ENCODE data around the gene MAT2B.
"Not testable (repeated sequence)": the region's sequence is repeated elsewhere in the genome, so short reads cannot be mapped to it uniquely, and the experiment has no call there.

The MAT2B gene

GRCh38 chr5:163525096-163525495 is 19.7 kb downstream of the MAT2B start:
- no peaks in the 10 kb centered on the region for H3K27me3 Mint-ChIP-seq
- H3K36me3 Mint-ChIP-seq (ENCODE audit: low read depth) = peaks cover 27% of the 10 kb centered on the region
- no peak overlapping the region for H3K4me3 Mint-ChIP-seq
- H3K27ac Mint-ChIP-seq = no peak overlapping the region
- H3K4me1 Mint-ChIP-seq (ENCODE audit: low read depth) = peaks cover 11% of the 10 kb centered on the region
- peaks cover 8% of the 10 kb centered on the region for H3K9me3 Mint-ChIP-seq

- Mint-ChIP-seq H3K9me3 (peaks cover 8% of the 10 kb centered on the region), H3K4me1 (ENCODE audit: low read depth) (peaks cover 9% of the 10 kb centered on the region), H3K4me3 (no peak overlapping the region), H3K36me3 (ENCODE audit: low read depth) (peaks cover 6% of the 10 kb centered on the region), H3K27ac (no peak overlapping the region), H3K27me3 (peaks cover 7% of the 10 kb centered on the region)
Measured at GRCh38 chr5:163529698-163530097, 24.3 kb downstream of the MAT2B start.

DNA sequence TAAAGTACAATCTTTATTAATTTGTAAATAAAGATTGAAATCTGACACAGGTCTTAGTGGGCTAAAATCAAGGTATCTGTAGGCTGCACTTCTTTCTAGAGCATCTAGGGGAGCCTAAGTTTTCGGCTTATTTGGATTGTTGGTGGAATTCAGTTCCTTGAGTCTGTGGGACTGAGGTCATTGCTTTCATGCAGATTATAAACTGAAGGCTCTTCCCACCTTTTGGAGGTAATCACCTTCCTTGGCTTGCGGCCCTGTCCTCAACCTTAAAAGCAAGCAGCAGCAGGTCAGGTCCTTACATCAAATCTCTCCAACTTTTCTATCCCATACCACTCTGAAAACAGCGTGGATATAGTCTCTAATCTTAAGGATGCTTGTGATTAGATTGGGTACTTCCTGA is 25.9 kb downstream of the MAT2B start:
- Mint-ChIP-seq H3K4me3 (no peak overlapping the region), H3K4me1 (ENCODE audit: low read depth) (peaks cover 4% of the 10 kb centered on the region), H3K36me3 (ENCODE audit: low read depth) (no peaks in the 10 kb centered on the region), H3K9me3 (no peaks in the 10 kb centered on the region), H3K27ac (no peak overlapping the region), H3K27me3 (peaks cover 11% of the 10 kb centered on the region)

DNA sequence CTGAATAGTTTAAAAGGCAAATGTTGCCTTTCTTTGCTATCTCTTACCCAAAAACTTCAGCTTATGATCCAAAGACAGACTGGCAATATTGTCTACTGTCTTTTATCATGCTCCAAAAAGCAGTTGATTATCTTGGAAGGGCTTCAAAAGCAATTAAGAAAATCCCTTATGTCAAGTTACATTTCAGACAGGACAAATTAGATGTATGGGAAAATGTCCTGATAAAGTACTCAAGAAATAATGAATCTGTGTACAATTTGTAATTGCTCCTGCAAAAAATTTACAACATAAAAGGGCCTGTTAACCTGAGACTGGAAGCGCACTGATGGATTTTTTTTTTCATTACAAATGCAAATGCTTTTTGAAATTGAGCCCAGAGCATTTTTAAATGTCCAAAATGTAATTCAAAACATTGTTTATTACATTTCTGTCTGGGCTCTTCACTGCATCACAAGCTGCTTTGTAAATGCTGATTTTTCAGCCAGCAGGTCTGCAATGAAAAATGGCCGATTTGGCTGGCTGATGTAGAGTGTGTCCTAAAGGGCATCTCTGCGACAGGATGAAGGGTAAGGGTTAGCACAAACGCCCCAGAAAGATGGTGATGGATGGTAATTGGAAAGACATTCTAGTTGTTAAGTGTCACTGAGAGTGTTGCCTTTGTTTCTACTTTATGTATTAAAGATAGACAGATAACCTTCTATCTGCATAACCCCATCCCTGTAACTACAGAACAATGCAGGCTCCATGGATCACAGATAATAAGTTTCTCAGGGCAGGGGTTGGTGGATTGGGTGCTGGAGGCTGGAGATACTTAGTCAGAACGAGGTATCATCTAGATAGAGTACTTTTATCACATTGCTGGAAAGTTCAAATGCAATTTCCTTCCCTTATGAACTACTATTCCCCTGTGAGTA is 27.0 kb downstream of the MAT2B start:
- H3K4me3 Mint-ChIP-seq = no peak overlapping the region
- no peak overlapping the region for H3K27ac Mint-ChIP-seq
- peaks cover 11% of the 10 kb centered on the region for H3K27me3 Mint-ChIP-seq
- peaks cover 4% of the 10 kb centered on the region for H3K4me1 Mint-ChIP-seq (ENCODE audit: low read depth)
- H3K9me3 Mint-ChIP-seq = no peaks in the 10 kb centered on the region
- H3K36me3 Mint-ChIP-seq (ENCODE audit: low read depth) = no peaks in the 10 kb centered on the region

DNA sequence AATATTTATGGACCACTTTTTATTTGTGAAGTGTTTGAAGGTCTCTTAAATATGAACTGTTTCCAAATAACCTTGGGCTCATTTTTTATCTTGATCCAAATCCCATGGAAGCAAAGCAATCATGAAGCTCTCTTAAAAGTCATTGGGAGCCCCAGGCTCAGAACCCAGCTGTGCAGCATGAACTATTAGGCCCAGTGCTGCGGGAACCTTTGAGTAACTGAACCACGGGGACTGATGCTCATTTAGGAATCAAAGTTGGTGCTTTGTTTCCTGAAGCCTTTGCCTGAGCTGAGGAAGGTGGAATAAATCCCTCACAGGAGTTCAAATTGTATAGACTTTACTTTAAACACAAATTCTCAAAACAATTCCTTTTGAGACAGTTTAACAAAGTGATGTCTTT is 27.8 kb downstream of the MAT2B start:
- Mint-ChIP-seq H3K27ac (no peak overlapping the region), H3K9me3 (no peaks in the 10 kb centered on the region), H3K27me3 (peaks cover 11% of the 10 kb centered on the region), H3K36me3 (ENCODE audit: low read depth) (no peaks in the 10 kb centered on the region), H3K4me1 (ENCODE audit: low read depth) (peaks cover 4% of the 10 kb centered on the region), H3K4me3 (no peak overlapping the region)

- H3K27ac Mint-ChIP-seq = no peak overlapping the region
- H3K4me1 Mint-ChIP-seq (ENCODE audit: low read depth) = peaks cover 4% of the 10 kb centered on the region
- no peaks in the 10 kb centered on the region for H3K9me3 Mint-ChIP-seq
- no peaks in the 10 kb centered on the region for H3K36me3 Mint-ChIP-seq (ENCODE audit: low read depth)
- H3K4me3 Mint-ChIP-seq = no peak overlapping the region
- peaks cover 16% of the 10 kb centered on the region for H3K27me3 Mint-ChIP-seq
Measured at GRCh38 chr5:163534492-163535094, 29.2 kb downstream of the MAT2B start.

DNA sequence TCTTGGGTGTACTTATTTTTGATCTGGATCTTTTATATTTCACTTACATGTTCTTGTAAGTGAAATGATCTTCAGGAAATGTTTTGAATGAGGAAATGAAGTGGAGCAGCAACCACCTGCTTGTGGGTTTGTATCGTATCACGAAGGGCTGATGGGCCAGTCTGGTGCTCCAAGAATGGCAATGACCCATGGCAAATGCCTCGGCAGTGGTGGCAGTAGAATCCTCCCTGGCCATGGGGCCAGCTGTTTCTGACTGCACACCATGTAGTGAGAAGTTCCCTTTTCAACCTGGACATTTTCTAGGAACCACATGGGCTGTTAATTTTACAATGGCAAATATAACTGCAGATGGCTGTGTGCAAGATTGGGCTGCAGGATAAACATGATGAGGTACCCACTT is 29.9 kb downstream of the MAT2B start:
- H3K27ac Mint-ChIP-seq = no peak overlapping the region
- peaks cover 4% of the 10 kb centered on the region for H3K4me1 Mint-ChIP-seq (ENCODE audit: low read depth)
- H3K9me3 Mint-ChIP-seq = no peaks in the 10 kb centered on the region
- no peaks in the 10 kb centered on the region for H3K36me3 Mint-ChIP-seq (ENCODE audit: low read depth)
- no peak overlapping the region for H3K4me3 Mint-ChIP-seq
- H3K27me3 Mint-ChIP-seq = peaks cover 16% of the 10 kb centered on the region

- not testable (repeated sequence) for H3K9me3 Mint-ChIP-seq; H3K4me1 Mint-ChIP-seq (ENCODE audit: low read depth); H3K27ac Mint-ChIP-seq; H3K36me3 Mint-ChIP-seq (ENCODE audit: low read depth); H3K4me3 Mint-ChIP-seq
- H3K27me3 Mint-ChIP-seq = peaks cover 19% of the 10 kb centered on the region
Measured at GRCh38 chr5:163536442-163536841, 31.0 kb downstream of the MAT2B start.

DNA sequence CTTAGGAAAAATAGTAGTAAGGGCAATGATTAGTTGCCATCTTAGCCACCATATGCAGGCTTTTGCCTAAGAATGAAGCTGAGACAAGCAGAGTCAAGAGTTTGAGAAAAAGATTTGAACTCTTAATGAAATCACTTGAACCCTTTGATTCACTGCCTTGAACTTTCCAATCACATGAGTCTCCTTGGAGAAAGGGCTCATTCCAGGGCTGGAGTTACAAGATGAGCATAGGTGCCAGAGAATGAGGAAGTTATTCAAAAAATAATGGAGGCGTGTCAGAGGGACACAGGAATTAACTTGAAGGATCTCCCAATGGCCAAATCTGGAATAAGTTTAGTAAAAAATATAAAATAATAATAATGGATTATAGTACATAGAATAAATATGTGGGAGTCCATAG is 35.3 kb downstream of the MAT2B start:
- Mint-ChIP-seq H3K27ac (no peak overlapping the region), H3K9me3 (no peaks in the 10 kb centered on the region)

DNA sequence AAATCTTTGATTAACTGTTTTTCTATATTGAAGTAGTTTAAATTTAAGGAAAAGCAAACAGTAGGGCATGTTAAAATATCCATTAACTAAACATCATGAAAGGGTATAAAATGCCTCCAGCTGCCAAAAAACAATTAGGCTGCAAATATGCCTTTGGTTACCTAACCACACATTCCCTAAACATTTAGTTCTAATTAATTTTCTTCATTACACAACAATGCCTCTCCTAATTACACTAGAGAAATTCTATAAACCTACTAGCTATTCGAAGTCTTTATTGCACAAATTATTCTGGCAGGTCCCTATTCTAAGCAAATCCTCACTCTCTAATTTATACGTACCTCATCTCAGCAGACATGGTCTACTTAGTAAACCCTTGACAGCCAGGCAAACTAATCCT is 37.4 kb downstream of the MAT2B start:
- H3K36me3 Mint-ChIP-seq (ENCODE audit: low read depth) = no peaks in the 10 kb centered on the region
- H3K4me1 Mint-ChIP-seq (ENCODE audit: low read depth) = no peaks in the 10 kb centered on the region
- no peak overlapping the region for H3K4me3 Mint-ChIP-seq
- no peaks in the 10 kb centered on the region for H3K9me3 Mint-ChIP-seq
- peaks cover 18% of the 10 kb centered on the region for H3K27me3 Mint-ChIP-seq
- H3K27ac Mint-ChIP-seq = no peak overlapping the region

More for the DNA sequence above, 35.3 kb downstream of the MAT2B start:
- H3K4me3 Mint-ChIP-seq = no peak overlapping the region
- no peaks in the 10 kb centered on the region for H3K4me1 Mint-ChIP-seq (ENCODE audit: low read depth)
- peaks cover 11% of the 10 kb centered on the region for H3K27me3 Mint-ChIP-seq
- no peaks in the 10 kb centered on the region for H3K36me3 Mint-ChIP-seq (ENCODE audit: low read depth)

DNA sequence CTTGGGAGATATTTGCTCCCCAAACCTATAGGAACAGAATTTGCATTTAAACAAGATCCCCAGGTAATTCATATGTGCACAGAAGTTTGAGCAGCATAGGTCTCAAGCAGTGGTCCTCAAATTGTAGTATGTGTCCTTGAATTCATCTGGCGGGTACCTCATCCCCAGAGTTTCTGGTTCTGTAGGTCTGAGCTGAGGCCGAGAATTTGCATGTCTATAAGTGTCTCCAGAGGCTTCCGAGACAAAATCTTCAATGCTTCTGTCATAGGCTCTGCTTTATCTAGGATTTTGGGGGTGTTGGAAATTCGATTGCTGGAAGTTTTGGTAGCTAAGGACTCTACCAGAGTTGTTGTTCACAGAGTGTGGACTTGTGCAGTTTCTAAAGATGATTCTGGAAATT is 38.6 kb downstream of the MAT2B start:
- H3K4me3 Mint-ChIP-seq = no peak overlapping the region
- H3K4me1 Mint-ChIP-seq (ENCODE audit: low read depth) = no peaks in the 10 kb centered on the region
- no peaks in the 10 kb centered on the region for H3K36me3 Mint-ChIP-seq (ENCODE audit: low read depth)
- no peak overlapping the region for H3K27ac Mint-ChIP-seq
- H3K27me3 Mint-ChIP-seq = peaks cover 18% of the 10 kb centered on the region
- no peaks in the 10 kb centered on the region for H3K9me3 Mint-ChIP-seq

GRCh38 chr5:163544836-163545235 is 39.4 kb downstream of the MAT2B start:
- Mint-ChIP-seq H3K36me3 (ENCODE audit: low read depth) (no peaks in the 10 kb centered on the region), H3K27me3 (peaks cover 15% of the 10 kb centered on the region)

DNA sequence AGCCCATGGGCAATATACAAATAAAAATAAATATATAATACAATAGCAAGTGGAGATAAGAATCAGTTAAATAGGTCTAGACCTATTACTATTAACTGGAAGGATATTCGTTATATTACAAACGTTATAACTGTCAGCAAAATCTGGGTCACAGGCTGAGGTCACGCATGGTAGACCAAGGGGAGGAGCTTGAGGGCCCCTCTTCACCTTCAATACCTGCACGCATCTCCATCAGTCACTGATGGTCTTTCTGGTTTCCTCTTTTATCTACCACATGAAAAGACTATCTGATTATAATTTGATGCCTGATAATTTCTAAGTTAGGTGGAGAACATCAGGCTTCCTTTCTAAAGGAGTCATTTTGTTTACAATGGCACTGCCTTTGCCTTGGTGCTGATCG is 43.2 kb downstream of the MAT2B start:
- H3K4me1 Mint-ChIP-seq (ENCODE audit: low read depth) = no peaks in the 10 kb centered on the region
- no peak overlapping the region for H3K4me3 Mint-ChIP-seq
- no peaks in the 10 kb centered on the region for H3K9me3 Mint-ChIP-seq
- H3K27ac Mint-ChIP-seq = no peak overlapping the region
- H3K36me3 Mint-ChIP-seq (ENCODE audit: low read depth) = no peaks in the 10 kb centered on the region
- H3K27me3 Mint-ChIP-seq = peaks cover 11% of the 10 kb centered on the region

More at GRCh38 chr5:163544836-163545235, 39.4 kb downstream of the MAT2B start:
- no peak overlapping the region for H3K27ac Mint-ChIP-seq
- no peaks in the 10 kb centered on the region for H3K9me3 Mint-ChIP-seq
- no peaks in the 10 kb centered on the region for H3K4me1 Mint-ChIP-seq (ENCODE audit: low read depth)
- no peak overlapping the region for H3K4me3 Mint-ChIP-seq

DNA sequence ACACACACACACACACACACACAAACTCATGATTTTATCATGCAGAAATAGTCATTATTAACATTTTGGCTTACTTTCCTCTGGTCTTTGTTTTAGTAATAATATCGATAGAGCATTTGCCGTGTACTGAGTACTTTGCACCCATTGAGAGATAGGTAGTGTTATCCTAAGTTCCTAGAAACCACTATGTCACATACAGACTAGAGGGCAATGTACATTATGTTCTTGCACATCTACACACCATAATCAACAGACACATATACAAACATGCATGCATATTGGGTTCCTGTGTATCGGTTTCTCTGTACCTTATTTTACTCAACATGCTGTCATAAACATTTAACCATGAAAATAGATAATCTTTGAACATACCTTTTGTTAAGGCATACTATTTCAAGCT is 45.7 kb downstream of the MAT2B start:
- Mint-ChIP-seq H3K4me3 (no peak overlapping the region), H3K9me3 (no peaks in the 10 kb centered on the region), H3K4me1 (ENCODE audit: low read depth) (no peaks in the 10 kb centered on the region), H3K27me3 (peaks cover 27% of the 10 kb centered on the region), H3K36me3 (ENCODE audit: low read depth) (no peaks in the 10 kb centered on the region), H3K27ac (no peak overlapping the region)

- no peaks in the 10 kb centered on the region for H3K36me3 Mint-ChIP-seq (ENCODE audit: low read depth)
- H3K4me1 Mint-ChIP-seq (ENCODE audit: low read depth) = no peaks in the 10 kb centered on the region
- H3K9me3 Mint-ChIP-seq = no peaks in the 10 kb centered on the region
- no peak overlapping the region for H3K4me3 Mint-ChIP-seq
- peaks cover 27% of the 10 kb centered on the region for H3K27me3 Mint-ChIP-seq
- no peak overlapping the region for H3K27ac Mint-ChIP-seq
Measured at GRCh38 chr5:163552536-163552935, 47.1 kb downstream of the MAT2B start.
